Esophagus muscularis mucosa (tissue), 4 donors: ENCODE data around the gene TEKT4. TPM values are rescaled to one million over a fixed set of nuclear protein-coding genes. Genes with fewer than 3 reads are reported as not detected.
A peak's percentile ranks its signal among the peaks of the same experiment; 100 is the strongest.
"Not testable (repeated sequence)": the region's sequence is repeated elsewhere in the genome, so short reads cannot be mapped to it uniquely, and the experiment has no call there.

Source experiments
- DNase-seq: peaks from one replicate; pipeline ENCODE4 v3.0.0-alpha.2; 2017; ENCODE audit errors: extremely low spot score
- H3K27ac ChIP-seq, 4 donors: fragments of 200-600 bp; sonication (generic); replicated peaks in 1 of 4; 1 replicate in 3 of 4; 2 replicates in 1 of 4; pipeline ENCODE4 v1.5.1; 2016 to 2019; ENCODE audit warnings: mild to moderate bottlenecking in 1 of 4
- H3K27me3 ChIP-seq, 4 donors: fragments of 200-600 bp; sonication (generic); one replicate each; pipeline versions ENCODE4 v1.5.1 to v1.6.0; 2016 to 2019
- H3K36me3 ChIP-seq, 4 donors: fragments of 200-600 bp; sonication (generic); one replicate each; pipeline ENCODE4 v1.5.1; 2016 to 2019
- H3K4me1 ChIP-seq, 4 donors: fragments of 200-600 bp; sonication (generic); one replicate each; pipeline ENCODE4 v1.5.1; 2016 to 2019
- H3K4me3 ChIP-seq, 4 donors: fragments of 200-600 bp; sonication (generic); 1 replicate in 2 of 4; 2 replicates in 2 of 4; pipeline ENCODE4 v1.5.1; 2016 to 2019; ENCODE audit warnings: mild to moderate bottlenecking in 4 of 4, moderate library complexity in 1 of 4
- H3K9me3 ChIP-seq, 4 donors: fragments of 200-600 bp; sonication (generic); 1 replicate in 3 of 4; 2 replicates in 1 of 4; pipeline ENCODE4 v1.5.1; 2016 to 2019
- CTCF ChIP-seq, 3 experiments: fragments of 200-600 bp in 2 of 3; fragments of 450-650 bp in 1 of 3; sonication (generic) in 2 of 3; IDR thresholded peaks; one replicate each; pipeline ENCODE4 v1.5.1; 2017 to 2019; ENCODE audit warnings: antibody characterized with exemption in 3 of 3, mild to moderate bottlenecking in 2 of 3, moderate library complexity in 1 of 3
- EP300 ChIP-seq: sonication (generic); formaldehyde crosslinking; IDR thresholded peaks from one replicate; pipeline ENCODE4 v1.6.1; 2017; ENCODE audit warnings: antibody characterized with exemption
- POLR2A ChIP-seq: fragments of 450-650 bp; IDR thresholded peaks from one replicate; pipeline ENCODE4 v1.6.1; 2017; ENCODE audit warnings: antibody characterized with exemption, moderate library complexity, mild to moderate bottlenecking, low read depth
- POLR2AphosphoS5 ChIP-seq, 2 donors: sonication (generic); formaldehyde crosslinking; IDR thresholded peaks; one replicate each; pipeline ENCODE4 v1.6.1; 2017; ENCODE audit warnings: antibody characterized with exemption in 2 of 2
- WGBS: methylation state at CpG from one replicate; pipeline ENCODE4 v1.1.5; 2018; 5-methylcytosine and 5-hydroxymethylcytosine counted together
- intact Hi-C: fragments of 100-400 bp; cut with DNase I; formaldehyde crosslinking; loops from one replicate; pipeline ENCODE4 v1.15.1; 2023
- total RNA-seq, 4 donors: library from RNA; depleted of rRNA; stranded (reverse); fragments of >200 nt; gene quantifications; one replicate each; pipeline versions ENCODE4 v1.1.0 to v1.2.1, GENCODE V29; 2016

Gene TEKT4
- under 1 TPM in 1 of 4 donors, not detected in 3; 0.19 TPM for total RNA-seq

- Histone ChIP-seq H3K4me1 (peaks cover 0 to 13% (median 6%) of the 10 kb centered on the region in 4 donors), H3K9me3 (no peaks in the 10 kb centered on the region), H3K27ac (no peak within 1 kb of the TSS), H3K27me3 (peaks cover 0 to 73% (median 0%) of the 10 kb centered on the region in 4 donors), H3K4me3 (no peak within 1 kb of the TSS), H3K36me3 (no peaks in the 10 kb centered on the region)
- 43% methylated on average over 54 of the region's 59 CpGs for WGBS
- intact Hi-C loops, result no loop called here
- DNase-seq, result no peak
- TF ChIP-seq POLR2A, result no peak
- no peak for TF ChIP-seq EP300
- no peak for TF ChIP-seq POLR2AphosphoS5 (IDR thresholded peaks at IDR 0.05)
- no peak for TF ChIP-seq CTCF (IDR thresholded peaks at IDR 0.05)
Observed at GRCh38 chr2:94871226-94872087, at the start of gene TEKT4. Gene TEKT4 (plus strand): TSS chr2:94871430. CDS start chr2:94871580, 150 bp downstream.

- H3K27ac ChIP-seq, intact Hi-C loops, H3K4me3 ChIP-seq, H3K9me3 ChIP-seq, H3K36me3 ChIP-seq, DNase-seq, H3K27me3 ChIP-seq, H3K4me1 ChIP-seq: not testable (repeated sequence)
- whole genome bisulfite sequencing, result 38% methylated on average over 2 of the region's 2 CpGs
Observed at GRCh38 chr2:94839224-94839623, 32.0 kb upstream of the TEKT4 start.

- WGBS, result 5% methylated on average over 11 of the region's 35 CpGs
- H3K36me3 ChIP-seq, intact Hi-C loops, H3K27ac ChIP-seq, H3K9me3 ChIP-seq, DNase-seq: not testable (repeated sequence)
- H3K4me1 ChIP-seq, result peaks cover 7 to 20% (median 16%) of the 10 kb centered on the region in 4 donors
- peak overlapping the region in 3 of 4 donors; percentile 12 to 34 (median 32) for H3K4me3 ChIP-seq
- H3K27me3 ChIP-seq, result peaks cover 0 to 60% (median 18%) of the 10 kb centered on the region in 4 donors
Observed at GRCh38 chr2:94856856-94857255, 14.4 kb upstream of the TEKT4 start.

GRCh38 chr2:94857367-94858162 is 13.7 kb upstream of the TEKT4 start:
- H3K4me3 ChIP-seq, result peak overlapping the region; percentile 12 to 34 (median 25)
- H3K27ac ChIP-seq, intact Hi-C loops, DNase-seq, H3K9me3 ChIP-seq, H3K36me3 ChIP-seq: not testable (repeated sequence)
- 0% methylated on average over 3 of the region's 58 CpGs for WGBS
- H3K27me3 ChIP-seq, result peaks cover 0 to 67% (median 21%) of the 10 kb centered on the region in 4 donors
- H3K4me1 ChIP-seq, result peaks cover 7 to 20% (median 16%) of the 10 kb centered on the region in 4 donors

- 68% methylated on average over 10 of the region's 38 CpGs for WGBS
- H3K27ac ChIP-seq, DNase-seq, H3K4me3 ChIP-seq, intact Hi-C loops, H3K36me3 ChIP-seq, H3K9me3 ChIP-seq: not testable (repeated sequence)
- H3K4me1 ChIP-seq, result peaks cover 7 to 20% (median 16%) of the 10 kb centered on the region in 4 donors
- peaks cover 0 to 75% (median 21%) of the 10 kb centered on the region in 4 donors for H3K27me3 ChIP-seq
Observed at GRCh38 chr2:94858163-94858888, 12.9 kb upstream of the TEKT4 start.

- H3K4me3 ChIP-seq, result no peak overlapping the region
- H3K9me3 ChIP-seq, result no peaks in the 10 kb centered on the region
- peaks cover 7 to 20% (median 16%) of the 10 kb centered on the region in 4 donors for H3K4me1 ChIP-seq
- H3K36me3 ChIP-seq, result no peaks in the 10 kb centered on the region
- no peak overlapping the region for H3K27ac ChIP-seq
- H3K27me3 ChIP-seq, result peaks cover 0 to 77% (median 21%) of the 10 kb centered on the region in 4 donors
- WGBS, result 9% methylated on average over 32 of the region's 60 CpGs
- no peak for TF ChIP-seq POLR2AphosphoS5 (IDR thresholded peaks at IDR 0.05)
- TF ChIP-seq CTCF (IDR thresholded peaks at IDR 0.05), result no peak
- no peak for TF ChIP-seq POLR2A
- no peak for TF ChIP-seq EP300
- DNase-seq, result no peak
- intact Hi-C loops, result no loop called here
Observed at GRCh38 chr2:94861308-94862152, 9.7 kb upstream of the TEKT4 start.

GRCh38 chr2:94862903-94863302 is 8.3 kb upstream of the TEKT4 start:
- H3K4me1 ChIP-seq, DNase-seq, H3K9me3 ChIP-seq, H3K27ac ChIP-seq, H3K4me3 ChIP-seq, H3K36me3 ChIP-seq, intact Hi-C loops: not testable (repeated sequence)
- peaks cover 0 to 64% (median 11%) of the 10 kb centered on the region in 4 donors for H3K27me3 ChIP-seq
- 83% methylated on average over 17 of the region's 17 CpGs for WGBS
